Measurements from ENCODE around the gene SETD2.

Gene SETD2

DNA sequence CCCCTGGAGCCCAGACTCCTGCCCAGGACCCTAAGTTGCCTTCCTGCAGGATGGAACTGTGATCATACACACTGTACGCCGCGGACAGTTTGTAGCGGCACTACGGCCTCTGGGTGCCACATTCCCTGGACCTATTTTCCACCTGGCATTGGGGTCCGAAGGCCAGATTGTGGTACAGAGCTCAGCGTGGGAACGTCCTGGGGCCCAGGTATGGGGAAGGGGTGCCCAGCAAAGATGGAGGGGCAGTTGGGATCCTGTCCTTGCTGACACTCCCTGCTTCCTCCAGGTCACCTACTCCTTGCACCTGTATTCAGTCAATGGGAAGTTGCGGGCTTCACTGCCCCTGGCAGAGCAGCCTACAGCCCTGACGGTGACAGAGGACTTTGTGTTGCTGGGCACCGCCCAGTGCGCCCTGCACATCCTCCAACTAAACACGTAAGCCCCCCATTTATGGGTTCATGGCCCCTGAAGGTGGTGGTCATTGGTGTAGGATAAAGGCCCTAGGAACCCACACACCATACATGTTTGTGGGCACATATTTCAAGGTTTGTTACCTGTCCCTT, 155.6 kb downstream of the SETD2 start:
- DNase-seq (ENCODE audit: low read depth) = no peak

DNA sequence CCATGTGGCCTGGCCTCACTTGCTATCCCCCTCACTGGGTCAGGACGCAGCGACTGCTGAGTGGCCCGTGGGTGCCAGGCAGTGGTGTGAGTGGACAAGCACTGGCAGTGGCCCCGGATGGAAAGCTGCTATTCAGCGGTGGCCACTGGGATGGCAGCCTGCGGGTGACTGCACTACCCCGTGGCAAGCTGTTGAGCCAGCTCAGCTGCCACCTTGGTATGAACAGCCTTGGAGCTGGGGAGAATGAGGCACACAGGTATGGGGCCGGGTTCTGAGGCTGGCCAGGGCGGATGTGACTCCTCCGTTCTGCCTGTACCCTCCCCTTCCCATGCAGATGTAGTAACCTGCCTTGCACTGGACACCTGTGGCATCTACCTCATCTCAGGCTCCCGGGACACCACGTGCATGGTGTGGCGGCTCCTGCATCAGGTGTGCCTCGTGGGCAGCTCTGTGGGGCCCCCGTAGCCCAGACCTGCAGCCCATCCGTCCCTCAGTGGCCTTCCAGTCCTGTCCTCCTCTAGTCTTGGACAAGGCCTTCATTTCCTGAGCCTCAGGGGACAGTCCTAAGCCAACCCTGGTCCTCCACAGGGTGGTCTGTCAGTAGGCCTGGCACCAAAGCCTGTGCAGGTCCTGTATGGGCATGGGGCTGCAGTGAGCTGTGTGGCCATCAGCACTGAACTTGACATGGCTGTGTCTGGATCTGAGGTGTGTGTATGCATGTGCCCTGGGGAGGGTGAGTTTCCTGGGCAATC, 156.3 kb downstream of the SETD2 start:
- no peak for DNase-seq (ENCODE audit: low read depth)

DNA sequence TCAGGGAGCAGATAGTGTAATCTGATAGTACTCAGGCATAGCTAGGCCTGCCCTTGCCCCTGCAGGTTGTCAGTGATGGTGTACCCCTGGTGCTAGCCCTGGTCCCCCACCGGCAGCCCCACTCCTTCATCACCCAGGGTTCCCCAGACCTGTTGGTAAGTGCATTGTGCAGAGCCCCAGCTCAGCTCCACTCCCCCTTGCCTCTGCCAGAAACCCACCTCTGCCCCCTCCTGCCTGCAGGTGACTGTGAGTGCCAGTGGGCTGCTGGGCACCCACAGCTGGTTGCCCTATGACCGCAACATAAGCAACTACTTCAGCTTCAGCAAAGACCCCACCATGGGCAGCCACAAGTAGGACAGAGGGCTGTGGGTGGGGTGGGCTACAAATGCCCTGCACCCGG, 156.9 kb downstream of the SETD2 start:
- DNase-seq (ENCODE audit: low read depth) = no peak

DNA sequence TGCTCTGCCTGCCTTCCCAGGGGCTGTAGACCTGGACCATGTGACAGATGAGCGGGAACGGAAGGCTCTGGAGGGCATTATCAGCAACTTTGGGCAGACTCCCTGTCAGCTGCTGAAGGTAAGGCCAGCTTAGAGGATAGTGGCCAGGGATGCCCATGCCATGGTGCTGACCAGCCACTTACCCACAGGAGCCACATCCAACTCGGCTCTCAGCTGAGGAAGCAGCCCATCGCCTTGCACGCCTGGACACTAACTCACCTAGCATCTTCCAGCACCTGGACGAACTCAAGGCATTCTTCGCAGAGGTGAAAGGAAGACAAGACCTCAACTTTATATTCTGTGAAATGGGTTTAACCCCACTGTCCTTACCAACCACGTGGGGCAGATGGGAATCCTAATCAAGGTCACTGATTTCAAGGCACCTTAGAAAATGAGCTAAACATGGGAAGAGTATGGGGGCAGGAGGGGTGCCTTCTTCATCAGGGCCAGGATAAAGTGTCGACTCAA, 157.7 kb downstream of the SETD2 start:
- no peak for DNase-seq (ENCODE audit: low read depth)

DNA sequence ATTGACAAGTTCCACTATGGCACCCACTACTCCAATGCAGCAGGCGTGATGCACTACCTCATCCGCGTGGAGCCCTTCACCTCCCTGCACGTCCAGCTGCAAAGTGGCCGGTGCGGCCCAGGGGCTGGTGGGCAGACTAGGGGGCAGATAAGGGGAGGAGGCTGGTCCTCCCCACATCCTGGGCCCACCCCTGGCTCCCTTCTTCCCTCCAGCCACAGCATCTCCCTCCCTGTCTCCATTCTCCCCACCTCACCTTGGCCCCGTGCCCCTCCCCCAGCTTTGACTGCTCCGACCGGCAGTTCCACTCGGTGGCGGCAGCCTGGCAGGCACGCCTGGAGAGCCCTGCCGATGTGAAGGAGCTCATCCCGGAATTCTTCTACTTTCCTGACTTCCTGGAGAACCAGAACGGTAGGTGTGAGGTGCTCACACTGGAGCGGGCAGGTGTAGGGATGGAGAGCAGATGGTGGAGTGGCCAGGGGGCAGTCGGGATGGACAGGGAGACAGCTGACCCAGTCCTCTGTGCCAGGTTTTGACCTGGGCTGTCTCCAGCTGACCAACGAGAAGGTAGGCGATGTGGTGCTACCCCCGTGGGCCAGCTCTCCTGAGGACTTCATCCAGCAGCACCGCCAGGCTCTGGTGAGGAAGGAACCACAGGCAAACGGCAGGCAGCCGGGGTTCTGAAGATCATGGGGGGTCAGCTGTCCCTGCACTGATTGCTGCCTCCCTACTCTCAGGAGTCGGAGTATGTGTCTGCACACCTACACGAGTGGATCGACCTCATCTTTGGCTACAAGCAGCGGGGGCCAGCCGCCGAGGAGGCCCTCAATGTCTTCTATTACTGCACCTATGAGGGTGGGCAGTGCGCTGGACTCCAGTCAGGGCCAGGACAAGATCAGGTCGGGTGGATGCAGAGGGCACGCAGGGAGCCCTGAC, 158.4 kb downstream of the SETD2 start:
- DNase-seq (ENCODE audit: low read depth) = no peak

DNA sequence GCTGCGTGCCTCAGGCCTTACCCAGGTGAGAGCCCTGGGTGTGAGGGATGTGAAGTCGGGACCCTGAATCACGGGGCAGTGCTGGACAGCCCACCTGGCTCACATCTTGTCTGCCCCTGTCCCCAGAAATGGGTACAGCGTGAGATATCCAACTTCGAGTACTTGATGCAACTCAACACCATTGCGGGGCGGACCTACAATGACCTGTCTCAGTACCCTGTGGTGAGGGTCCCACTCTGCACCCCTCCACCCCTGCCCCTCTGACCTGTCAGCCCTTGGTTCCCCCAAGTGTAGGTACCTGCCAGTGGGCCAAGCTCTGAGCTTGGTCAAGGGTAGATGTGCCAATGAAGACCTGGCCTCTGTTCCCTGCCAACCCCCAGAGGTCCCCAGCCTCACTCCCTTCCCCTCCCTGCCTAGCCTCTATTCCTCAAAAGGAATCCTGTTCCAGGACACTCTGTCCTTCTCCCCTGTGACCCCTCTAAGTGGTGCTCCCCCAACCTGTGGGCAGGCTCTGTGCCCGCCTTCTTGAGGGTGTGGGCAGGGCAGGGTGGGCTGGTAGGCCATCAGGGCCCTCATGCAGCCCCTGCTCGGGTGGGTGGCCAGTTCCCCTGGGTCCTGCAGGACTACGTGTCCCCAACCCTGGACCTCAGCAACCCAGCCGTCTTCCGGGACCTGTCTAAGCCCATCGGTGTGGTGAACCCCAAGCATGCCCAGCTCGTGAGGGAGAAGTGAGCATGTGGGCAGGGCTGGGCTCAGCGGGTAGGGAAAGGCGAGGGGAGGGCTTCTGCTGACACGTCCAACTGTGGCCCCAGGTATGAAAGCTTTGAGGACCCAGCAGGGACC, 159.3 kb downstream of the SETD2 start:
- DNase-seq (ENCODE audit: low read depth) = no peak

DNA sequence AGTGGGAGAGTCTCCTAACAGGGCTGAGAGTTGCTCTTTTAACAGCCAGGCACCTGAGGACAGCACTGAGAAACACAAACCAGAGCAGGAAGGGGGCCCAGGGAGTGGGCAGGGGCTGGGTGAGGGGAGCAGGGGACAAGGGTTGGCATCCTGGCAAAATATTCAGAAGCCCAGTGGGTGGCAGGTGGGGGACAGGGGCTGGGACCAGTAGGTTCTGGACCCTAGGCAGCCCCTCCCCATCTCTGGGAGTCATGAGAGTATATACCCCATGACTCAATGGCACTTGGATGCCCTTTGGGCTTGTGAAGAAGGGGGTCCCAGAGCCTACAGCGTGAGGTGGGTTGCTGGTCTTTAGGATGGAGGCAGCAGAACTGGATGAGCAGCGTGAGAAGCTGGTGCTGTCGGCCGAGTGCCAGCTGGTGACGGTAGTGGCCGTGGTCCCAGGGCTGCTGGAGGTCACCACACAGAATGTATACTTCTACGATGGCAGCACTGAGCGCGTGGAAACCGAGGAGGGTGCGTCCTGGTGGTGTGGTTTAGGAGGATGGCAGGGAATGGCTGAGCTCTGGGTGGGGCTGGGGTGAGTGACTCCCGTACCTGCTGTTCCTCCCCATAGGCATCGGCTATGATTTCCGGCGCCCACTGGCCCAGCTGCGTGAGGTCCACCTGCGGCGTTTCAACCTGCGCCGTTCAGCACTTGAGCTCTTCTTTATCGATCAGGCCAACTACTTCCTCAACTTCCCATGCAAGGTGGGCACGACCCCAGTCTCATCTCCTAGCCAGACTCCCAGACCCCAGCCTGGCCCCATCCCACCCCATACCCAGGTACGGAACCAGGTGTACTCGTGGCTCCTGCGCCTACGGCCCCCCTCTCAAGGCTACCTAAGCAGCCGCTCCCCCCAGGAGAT, 160.2 kb downstream of the SETD2 start:
- DNase-seq (ENCODE audit: low read depth) = no peak

DNA sequence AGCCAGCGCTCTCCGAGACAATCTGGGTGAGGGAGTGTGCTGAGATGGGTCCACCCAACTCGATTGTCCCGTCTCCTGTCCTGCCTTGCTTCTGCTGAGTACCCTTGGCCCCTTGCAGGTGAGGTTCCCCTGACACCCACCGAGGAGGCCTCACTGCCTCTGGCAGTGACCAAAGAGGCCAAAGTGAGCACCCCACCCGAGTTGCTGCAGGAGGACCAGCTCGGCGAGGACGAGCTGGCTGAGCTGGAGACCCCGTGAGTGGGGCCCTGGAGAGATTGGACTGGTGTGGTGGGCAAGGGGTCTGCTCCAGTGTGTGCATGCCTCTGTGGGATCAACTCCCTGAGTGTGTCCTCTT, 160.9 kb downstream of the SETD2 start:
- no peak for DNase-seq (ENCODE audit: low read depth)

DNA sequence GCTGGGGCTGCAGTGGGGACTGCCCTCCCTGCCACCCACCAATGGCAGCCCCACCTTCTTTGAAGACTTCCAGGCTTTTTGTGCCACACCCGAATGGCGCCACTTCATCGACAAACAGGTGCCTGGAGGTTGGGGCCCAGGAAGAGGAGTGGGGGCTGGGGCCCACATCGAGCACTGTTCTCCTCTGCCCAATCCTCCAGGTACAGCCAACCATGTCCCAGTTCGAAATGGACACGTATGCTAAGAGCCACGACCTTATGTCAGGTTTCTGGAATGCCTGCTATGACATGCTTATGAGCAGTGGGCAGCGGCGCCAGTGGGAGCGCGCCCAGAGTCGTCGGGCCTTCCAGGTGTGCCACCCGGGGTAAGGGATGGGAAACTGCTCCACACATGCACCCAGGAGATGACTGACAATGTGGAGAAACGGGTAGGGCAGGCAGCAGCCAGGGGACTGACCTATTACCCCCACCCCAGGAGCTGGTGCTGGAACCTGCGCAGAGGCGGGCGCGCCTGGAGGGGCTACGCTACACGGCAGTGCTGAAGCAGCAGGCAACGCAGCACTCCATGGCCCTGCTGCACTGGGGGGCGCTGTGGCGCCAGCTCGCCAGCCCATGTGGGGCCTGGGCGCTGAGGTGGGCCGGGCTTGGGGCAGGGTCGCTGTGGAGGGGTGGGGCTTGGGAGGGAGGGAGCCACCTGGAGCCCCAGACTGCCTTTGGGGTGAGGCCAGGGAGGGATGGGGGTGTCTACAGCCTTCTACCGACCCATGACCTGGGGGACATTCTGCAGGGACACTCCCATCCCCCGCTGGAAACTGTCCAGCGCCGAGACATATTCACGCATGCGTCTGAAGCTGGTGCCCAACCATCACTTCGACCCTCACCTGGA, 161.5 kb downstream of the SETD2 start:
- DNase-seq (ENCODE audit: low read depth) = no peak

DNA sequence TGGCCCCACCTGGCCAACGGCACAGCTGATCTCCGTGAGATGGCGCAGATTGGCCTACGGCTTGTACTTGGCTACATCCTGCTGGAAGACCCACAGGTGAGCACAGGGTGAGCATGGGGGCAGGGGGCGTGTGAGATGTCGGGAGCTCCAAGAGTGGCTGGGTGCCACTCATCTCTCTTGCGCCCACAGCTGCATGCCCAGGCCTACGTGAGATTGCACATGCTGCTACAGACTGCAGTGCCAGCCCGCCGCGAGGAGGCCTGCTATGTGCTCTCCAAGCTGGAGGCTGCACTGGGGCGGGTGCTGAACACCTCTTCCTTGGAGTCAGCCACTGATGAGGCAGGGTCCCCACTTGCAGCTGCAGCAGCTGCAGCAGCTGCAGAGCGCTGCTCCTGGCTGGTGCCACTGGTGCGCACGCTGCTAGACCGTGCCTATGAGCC, 162.2 kb downstream of the SETD2 start:
- DNase-seq (ENCODE audit: low read depth) = no peak

DNA sequence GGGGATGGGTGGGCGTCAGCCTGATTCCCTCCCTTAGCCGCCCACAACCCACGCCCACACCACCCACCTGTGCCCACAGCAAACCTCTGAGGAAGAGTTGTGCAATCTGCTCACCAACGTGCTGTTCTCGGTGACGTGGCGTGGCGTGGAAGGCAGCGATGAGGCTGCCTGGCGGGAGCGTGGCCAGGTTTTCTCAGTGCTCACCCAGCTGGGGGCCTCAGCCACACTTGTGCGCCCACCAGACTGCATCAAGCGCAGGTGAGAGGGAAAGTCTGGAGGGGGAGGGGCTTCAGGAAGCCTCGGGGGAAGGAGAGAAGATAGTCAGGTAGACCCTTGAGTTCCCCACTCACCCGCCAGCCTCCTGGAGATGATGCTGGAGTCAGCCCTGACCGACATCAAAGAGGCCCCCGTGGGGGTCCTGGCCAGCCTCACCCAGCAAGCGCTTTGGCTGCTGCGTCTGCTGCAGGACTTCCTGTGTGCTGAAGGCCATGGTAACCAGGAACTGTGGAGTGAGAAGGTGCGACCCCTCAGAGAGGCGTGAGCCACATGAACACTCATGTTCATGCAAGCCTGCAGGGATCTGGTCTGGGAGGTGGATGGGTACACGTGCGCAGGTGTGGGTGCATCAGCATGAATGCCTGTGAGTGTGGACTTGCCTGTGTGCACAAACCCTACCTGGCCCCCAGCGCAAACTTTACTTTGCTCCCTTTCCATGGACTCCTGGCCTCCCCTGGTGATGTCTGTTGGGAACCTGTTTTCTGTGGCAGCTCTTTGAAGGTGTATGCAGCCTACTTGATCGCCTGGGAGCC, 162.8 kb downstream of the SETD2 start:
- DNase-seq (ENCODE audit: low read depth) = no peak

DNA sequence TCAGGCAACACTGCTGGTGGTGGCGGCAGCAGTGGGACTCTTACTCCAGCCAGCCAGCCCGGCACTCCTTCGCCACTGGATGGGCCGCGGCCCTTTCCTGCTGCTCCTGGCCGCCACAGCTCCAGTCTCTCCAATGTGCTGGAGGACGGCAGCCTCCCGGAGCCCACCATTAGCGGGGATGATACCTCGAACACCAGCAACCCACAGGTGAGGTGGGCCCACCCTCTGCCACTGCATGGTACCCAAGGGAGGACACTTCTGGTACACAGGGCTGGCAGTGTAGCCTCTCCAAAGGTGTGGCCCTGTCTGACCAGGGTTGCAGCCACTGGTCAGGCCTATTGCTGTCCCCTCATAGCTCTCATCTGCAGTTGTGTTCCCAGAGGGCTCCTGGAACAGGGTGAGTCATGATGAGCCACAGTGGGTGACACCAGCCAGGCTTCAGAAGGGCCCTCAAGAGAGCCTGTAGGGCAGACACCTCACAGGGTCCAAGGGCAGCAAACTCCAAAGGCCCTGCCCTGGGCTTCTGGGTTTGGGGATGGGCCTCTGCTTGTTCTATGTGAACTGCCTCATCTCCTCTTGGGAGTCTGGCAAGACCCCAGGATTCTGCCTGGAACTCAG, 163.6 kb downstream of the SETD2 start:
- DNase-seq (ENCODE audit: low read depth) = peak; percentile 71

DNA sequence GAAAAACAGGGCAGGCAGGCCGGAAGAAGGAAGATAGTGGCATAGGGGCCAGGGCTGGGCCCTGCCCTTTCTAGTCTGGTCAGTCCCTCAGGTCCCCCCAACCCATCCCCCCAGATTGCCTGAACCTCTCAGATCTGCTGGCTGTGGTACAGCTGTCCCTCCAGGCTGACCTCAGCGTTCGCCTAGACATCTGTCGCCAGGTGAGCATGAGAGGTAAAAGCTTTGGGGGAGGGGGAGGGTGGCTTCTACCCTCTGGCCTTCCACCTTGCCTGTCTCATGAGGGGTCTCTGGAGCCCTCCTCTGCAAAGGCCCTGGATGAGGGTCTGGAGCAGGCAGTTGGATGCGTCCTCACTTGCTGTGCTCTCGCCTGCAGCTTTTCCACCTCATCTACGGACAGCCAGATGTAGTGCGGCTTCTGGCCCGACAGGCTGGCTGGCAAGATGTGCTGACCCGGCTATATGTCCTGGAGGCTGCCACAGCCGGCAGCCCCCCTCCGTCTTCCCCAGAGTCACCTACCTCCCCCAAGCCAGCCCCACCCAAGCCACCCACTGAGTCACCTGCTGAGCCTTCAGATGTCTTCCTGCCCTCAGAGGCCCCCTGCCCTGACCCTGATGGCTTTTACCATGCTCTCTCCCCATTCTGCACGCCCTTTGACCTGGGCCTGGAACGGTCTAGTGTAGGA, 164.3 kb downstream of the SETD2 start:
- no peak for DNase-seq (ENCODE audit: low read depth)

DNA sequence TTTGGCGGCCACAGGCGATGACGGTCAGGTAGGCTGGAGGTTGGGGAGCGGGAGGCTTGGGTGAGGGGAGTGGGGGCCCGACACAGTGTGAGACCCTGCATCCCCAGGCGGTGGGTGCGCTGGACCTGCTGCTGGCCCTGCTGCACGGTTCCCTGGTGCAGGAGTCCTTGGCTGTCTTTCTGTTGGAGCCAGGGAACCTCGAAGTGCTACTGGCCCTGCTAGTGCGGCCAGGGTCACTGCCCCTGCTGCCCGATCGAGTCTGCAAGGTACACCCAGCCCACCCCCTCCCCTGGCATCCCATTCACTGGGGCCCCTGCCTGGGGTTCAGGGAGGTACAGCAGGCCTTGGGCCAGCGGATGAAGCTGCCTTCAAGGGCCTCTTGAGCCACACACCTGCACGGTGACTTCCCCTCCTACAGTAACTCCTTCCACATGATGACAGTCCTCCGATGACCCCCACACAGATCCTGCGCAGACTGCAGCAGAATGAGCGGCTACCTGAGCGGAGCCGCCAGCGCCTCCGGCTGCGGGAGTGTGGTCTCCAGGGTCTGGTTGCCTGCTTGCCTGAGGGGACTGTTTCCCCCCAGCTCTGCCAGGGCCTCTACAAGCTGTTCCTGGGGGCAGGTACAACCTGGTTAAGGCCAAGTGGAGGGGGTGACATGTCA, 164.9 kb downstream of the SETD2 start:
- DNase-seq (ENCODE audit: low read depth) = no peak

DNA sequence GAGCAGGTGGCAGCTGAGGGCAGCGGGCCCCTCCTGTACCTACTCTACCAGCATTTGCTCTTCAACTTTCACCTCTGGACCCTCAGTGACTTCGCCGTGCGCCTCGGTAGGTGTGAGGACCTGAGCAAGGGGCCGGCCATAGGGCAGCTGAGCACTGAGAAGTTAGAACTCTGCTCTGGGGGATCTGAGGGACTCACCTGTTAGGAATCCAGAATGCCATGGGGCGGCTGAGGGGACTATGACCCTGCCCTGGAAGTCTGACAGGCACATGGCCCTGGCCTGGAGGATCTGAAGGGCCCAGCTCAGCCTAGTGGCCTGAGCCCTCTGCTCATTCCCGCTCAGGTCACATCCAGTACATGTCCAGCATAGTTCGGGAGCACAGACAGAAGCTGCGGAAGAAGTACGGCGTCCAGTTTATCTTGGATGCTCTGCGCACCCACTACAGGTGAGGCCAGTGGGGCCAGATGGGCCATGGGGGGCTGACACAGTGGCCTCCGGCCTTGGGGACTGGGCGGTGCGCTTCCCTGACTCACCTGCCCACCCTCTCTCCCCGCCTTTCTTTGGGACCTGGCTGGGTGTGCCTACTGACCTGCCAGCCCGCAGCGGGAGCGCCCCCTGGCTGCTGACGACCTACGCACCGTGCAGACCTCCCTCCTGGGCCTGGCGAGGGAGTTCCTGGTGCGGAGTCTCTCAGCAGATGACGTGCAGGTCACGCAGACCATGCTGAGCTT, 165.6 kb downstream of the SETD2 start:
- DNase-seq (ENCODE audit: low read depth) = peak; percentile 60

DNA sequence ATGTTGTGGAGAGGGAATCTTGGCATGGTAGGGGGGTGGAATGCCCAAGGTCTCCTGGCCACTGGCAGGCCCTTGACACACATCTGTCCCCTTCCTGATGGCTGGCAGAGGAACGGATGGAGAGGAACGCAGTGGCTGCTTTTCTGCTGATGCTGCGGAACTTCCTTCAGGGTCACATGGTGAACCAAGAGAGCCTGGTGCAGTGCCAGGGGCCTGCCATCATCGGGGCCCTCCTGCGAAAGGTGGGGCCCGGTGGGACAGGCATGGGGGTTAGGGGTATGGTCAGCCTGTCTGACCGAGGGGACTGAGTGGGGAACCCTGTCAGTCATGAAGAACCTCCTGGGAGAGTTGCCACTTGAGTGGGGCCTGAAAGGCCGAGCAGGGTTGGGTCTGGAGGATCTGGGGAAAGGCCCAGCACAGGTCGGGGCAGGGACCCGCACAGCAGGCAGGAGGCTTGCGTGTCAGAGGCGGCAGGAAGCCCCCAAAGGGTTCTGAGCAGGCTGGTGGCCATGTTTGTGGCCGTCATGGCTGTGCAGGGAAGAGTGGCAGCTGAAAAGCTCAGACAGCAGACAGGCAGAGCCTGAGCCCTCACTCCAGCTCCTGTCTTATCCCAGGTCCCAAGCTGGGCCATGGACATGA, 166.3 kb downstream of the SETD2 start:
- DNase-seq (ENCODE audit: low read depth) = no peak
